Measurements from ENCODE around the gene CLIC4.

GRCh38 chr1:24793447-24794129 is 48.3 kb downstream of the CLIC4 start:
- no peak for TF ChIP-seq CTCF (IDR thresholded peaks at IDR 0.05; ENCODE audit: low read depth, low read length, missing input control)
- TF ChIP-seq SP1 (IDR thresholded peaks at IDR 0.05) = no peak
- no peak for TF ChIP-seq MAX (IDR thresholded peaks at IDR 0.05)
- TF ChIP-seq JUND (IDR thresholded peaks at IDR 0.05) = no peak
- TF ChIP-seq GABPA (IDR thresholded peaks at IDR 0.05 in 1 of 2, conservative IDR thresholded peaks at IDR 0.05 in 1 of 2) = no peak
- no peak for TF ChIP-seq TAF1 (conservative IDR thresholded peaks at IDR 0.05)
